Adrenal gland (tissue), 5 donors: ENCODE results near the gene BLVRB.

Source experiments
- CTCF ChIP-seq, 6 experiments: fragments of 450-650 bp in 4 of 6; fragments of 200-600 bp in 2 of 6; sonication (generic) in 1 of 6; IDR thresholded peaks; 1 replicate in 5 of 6; 2 replicates in 1 of 6; pipeline versions ENCODE4 v1.5.1 to v1.8.0; 2016 to 2021; ENCODE audit warnings: antibody characterized with exemption in 6 of 6, mild to moderate bottlenecking in 2 of 6, moderate library complexity in 1 of 6
- POLR2A ChIP-seq, 2 donors: fragments of 450-650 bp; IDR thresholded peaks; one replicate each; pipeline ENCODE4 v1.6.1; 2017; ENCODE audit warnings: antibody characterized with exemption in 2 of 2, mild to moderate bottlenecking in 2 of 2, moderate library complexity in 1 of 2
- donor health status: DM: no; HTN: no; CAD: no.

GRCh38 chr19:40423938-40424337, 41.6 kb downstream of the BLVRB start:
- no peak for TF ChIP-seq CTCF (IDR thresholded peaks at IDR 0.05)
- no peak for TF ChIP-seq POLR2A (IDR thresholded peaks at IDR 0.05)
